Prostate gland (tissue), 2 donors: ENCODE results near the gene ARHGEF11.

Experiments
- CTCF ChIP-seq, 4 experiments: fragments of 200-600 bp in 2 of 4; fragments of 450-650 bp in 2 of 4; sonication (generic) in 2 of 4; IDR thresholded peaks; 1 replicate in 3 of 4; 2 replicates in 1 of 4; pipeline ENCODE4 v1.5.1; 2016 to 2019; ENCODE audit warnings: antibody characterized with exemption in 4 of 4, mild to moderate bottlenecking in 2 of 4, moderate library complexity in 2 of 4
- POLR2A ChIP-seq: fragments of 450-650 bp; IDR thresholded peaks from one replicate; pipeline ENCODE4 v1.6.1; 2016; ENCODE audit warnings: antibody characterized with exemption, mild to moderate bottlenecking

GRCh38 chr1:156899956-156900718 lies 145.4 kb downstream of the ARHGEF11 start:
- TF ChIP-seq CTCF (IDR thresholded peaks at IDR 0.05) = no peak
- TF ChIP-seq POLR2A = no peak
